Measurements from ENCODE around the gene DNAJA3.

The DNAJA3 gene

GRCh38 chr16:4471869-4472268 lies 46.2 kb downstream of the DNAJA3 start:
- Histone ChIP-seq H3K4me2 (ENCODE audit: low read length) (no peak overlapping the region), H3K4me1 (peaks cover 3% of the 10 kb centered on the region), H3K9ac (no peak overlapping the region), H2AFZ (no peak overlapping the region), H3K79me2 (peaks cover 3% of the 10 kb centered on the region), H3K27ac (no peak overlapping the region), H3K36me3 (ENCODE audit: control insufficient read depth, insufficient read depth, low read length) (no peaks in the 10 kb centered on the region), H3K4me3 (ENCODE audit: low read depth, low read length) (no peak overlapping the region), H3K27me3 (ENCODE audit: control insufficient read depth, insufficient read depth, low read length) (no peaks in the 10 kb centered on the region), H3K9me3 (ENCODE audit: control insufficient read depth, low read length) (no peaks in the 10 kb centered on the region)
- no peak for TF ChIP-seq CTCF (IDR thresholded peaks at IDR 0.05)

GRCh38 chr16:4472880-4473279 lies 47.2 kb downstream of the DNAJA3 start:
- Histone ChIP-seq H3K4me3 (ENCODE audit: low read depth, low read length) (no peak overlapping the region), H3K79me2 (peaks cover 4% of the 10 kb centered on the region), H2AFZ (no peak overlapping the region), H3K36me3 (ENCODE audit: control insufficient read depth, insufficient read depth, low read length) (no peaks in the 10 kb centered on the region), H3K9me3 (ENCODE audit: control insufficient read depth, low read length) (no peaks in the 10 kb centered on the region), H3K27ac (no peak overlapping the region), H3K4me2 (ENCODE audit: low read length) (no peak overlapping the region), H3K9ac (no peak overlapping the region), H3K4me1 (peaks cover 3% of the 10 kb centered on the region), H3K27me3 (ENCODE audit: control insufficient read depth, insufficient read depth, low read length) (no peaks in the 10 kb centered on the region)
- no peak for TF ChIP-seq CTCF (IDR thresholded peaks at IDR 0.05)

GRCh38 chr16:4474192-4474961 lies 48.7 kb downstream of the DNAJA3 start, which contains the start of gene NMRAL1:
Gene NMRAL1, minus strand, starts transcription at chr16:4474625. Its CDS starts 493 bp downstream, at chr16:4474132.
- no peak within 1 kb of the TSS for H3K9ac ChIP-seq
- no peak for TF ChIP-seq CTCF (IDR thresholded peaks at IDR 0.05)
- H3K27me3 ChIP-seq (ENCODE audit: control insufficient read depth, insufficient read depth, low read length) = no peaks in the 10 kb centered on the region
- peak within 1 kb of the TSS; percentile 86 for H3K4me2 ChIP-seq (ENCODE audit: low read length)
- peak within 1 kb of the TSS; percentile 29 for H3K27ac ChIP-seq
- peaks cover 4% of the 10 kb centered on the region for H3K79me2 ChIP-seq
- no peaks in the 10 kb centered on the region for H3K36me3 ChIP-seq (ENCODE audit: control insufficient read depth, insufficient read depth, low read length)
- H2AFZ ChIP-seq = peak within 1 kb of the TSS; percentile 93
- H3K4me1 ChIP-seq = peaks cover 3% of the 10 kb centered on the region
- peak within 1 kb of the TSS; percentile 69 for H3K4me3 ChIP-seq (ENCODE audit: low read depth, low read length)
- no peaks in the 10 kb centered on the region for H3K9me3 ChIP-seq (ENCODE audit: control insufficient read depth, low read length)

- H3K27me3 ChIP-seq (ENCODE audit: control insufficient read depth, insufficient read depth, low read length) = no peaks in the 10 kb centered on the region
- peak within 1 kb of the TSS; percentile 73 for H3K9ac ChIP-seq
- peaks cover 4% of the 10 kb centered on the region for H3K79me2 ChIP-seq
- H2AFZ ChIP-seq = peak within 1 kb of the TSS; percentile 96
- H3K36me3 ChIP-seq (ENCODE audit: control insufficient read depth, insufficient read depth, low read length) = no peaks in the 10 kb centered on the region
- TF ChIP-seq CTCF (IDR thresholded peaks at IDR 0.05) = peak; percentile 56
- no peaks in the 10 kb centered on the region for H3K9me3 ChIP-seq (ENCODE audit: control insufficient read depth, low read length)
- peaks cover 3% of the 10 kb centered on the region for H3K4me1 ChIP-seq
- peak within 1 kb of the TSS; percentile 78 for H3K27ac ChIP-seq
- peak within 1 kb of the TSS; percentile 80 for H3K4me3 ChIP-seq (ENCODE audit: low read depth, low read length)
- peak within 1 kb of the TSS; percentile 94 for H3K4me2 ChIP-seq (ENCODE audit: low read length)
These were observed 50.5 kb downstream of the DNAJA3 start, which contains the start of gene HMOX2 for GRCh38 chr16:4475880-4476788. Gene HMOX2, plus strand, starts transcription at chr16:4476398. Its CDS starts 29,127 bp downstream, at chr16:4505525.
